CD4-positive, alpha-beta T cell treated with Interleukin-10 for 1 hour (primary cell): ENCODE data around the gene G6PD.
A peak's percentile ranks its signal among the peaks of the same experiment; 100 is the strongest.
"Not testable (repeated sequence)": the region's sequence is repeated elsewhere in the genome, so short reads cannot be mapped to it uniquely, and the experiment has no call there.

ENCODE experiments used
- DNase-seq: peaks from one replicate; pipeline ENCODE4 v3.0.0-alpha.2; 2020

Gene G6PD

GRCh38 chrX:154513716-154514115, 32.9 kb downstream of the G6PD start:
- DNase-seq = no peak

GRCh38 chrX:154512879-154513553, 33.6 kb downstream of the G6PD start:
- no peak for DNase-seq

GRCh38 chrX:154511761-154512160, 34.9 kb downstream of the G6PD start:
- no peak for DNase-seq

- no peak for DNase-seq
These were observed 37.2 kb downstream of the G6PD start for GRCh38 chrX:154509455-154509854.

GRCh38 chrX:154508384-154508745, 38.3 kb downstream of the G6PD start:
- DNase-seq = no peak

- DNase-seq = no peak
These were observed 38.8 kb downstream of the G6PD start for GRCh38 chrX:154507673-154508383.

- no peak for DNase-seq
These were observed 39.9 kb downstream of the G6PD start for GRCh38 chrX:154506483-154507332.

- no peak for DNase-seq
These were observed 40.9 kb downstream of the G6PD start for GRCh38 chrX:154505734-154506133.

GRCh38 chrX:154502989-154503388, 43.7 kb downstream of the G6PD start:
- no peak for DNase-seq

GRCh38 chrX:154502098-154502497, 44.5 kb downstream of the G6PD start:
- DNase-seq = no peak

GRCh38 chrX:154501423-154501822, 45.2 kb downstream of the G6PD start:
- DNase-seq = not testable (repeated sequence)

GRCh38 chrX:154496591-154497137, 50.0 kb downstream of the G6PD start:
- DNase-seq = not testable (repeated sequence)

- no peak for DNase-seq
These were observed 51.1 kb downstream of the G6PD start for GRCh38 chrX:154495472-154495922.

GRCh38 chrX:154494715-154495114, 51.9 kb downstream of the G6PD start:
- DNase-seq = no peak

- peak; percentile 94 for DNase-seq
These were observed 56.1 kb downstream of the G6PD start, which contains the start of gene SLC10A3 for GRCh38 chrX:154490414-154491083. Gene SLC10A3 (minus strand): TSS chrX:154490629. CDS start chrX:154488940, 1,689 bp downstream.

GRCh38 chrX:154490021-154490413, 56.6 kb downstream of the G6PD start:
- DNase-seq = no peak

- no peak for DNase-seq
These were observed 57.5 kb downstream of the G6PD start for GRCh38 chrX:154489182-154489581.

GRCh38 chrX:154488336-154489075, 58.1 kb downstream of the G6PD start:
- no peak for DNase-seq

GRCh38 chrX:154487518-154488290, 58.9 kb downstream of the G6PD start:
- no peak for DNase-seq

- peak; percentile 64 for DNase-seq
These were observed 60.0 kb downstream of the G6PD start, which contains the start of gene UBL4A for GRCh38 chrX:154486396-154487207. Gene UBL4A (minus strand): TSS chrX:154486615. CDS start chrX:154486584, 31 bp downstream.
